ENCODE data around the gene TMEM235.

DNA sequence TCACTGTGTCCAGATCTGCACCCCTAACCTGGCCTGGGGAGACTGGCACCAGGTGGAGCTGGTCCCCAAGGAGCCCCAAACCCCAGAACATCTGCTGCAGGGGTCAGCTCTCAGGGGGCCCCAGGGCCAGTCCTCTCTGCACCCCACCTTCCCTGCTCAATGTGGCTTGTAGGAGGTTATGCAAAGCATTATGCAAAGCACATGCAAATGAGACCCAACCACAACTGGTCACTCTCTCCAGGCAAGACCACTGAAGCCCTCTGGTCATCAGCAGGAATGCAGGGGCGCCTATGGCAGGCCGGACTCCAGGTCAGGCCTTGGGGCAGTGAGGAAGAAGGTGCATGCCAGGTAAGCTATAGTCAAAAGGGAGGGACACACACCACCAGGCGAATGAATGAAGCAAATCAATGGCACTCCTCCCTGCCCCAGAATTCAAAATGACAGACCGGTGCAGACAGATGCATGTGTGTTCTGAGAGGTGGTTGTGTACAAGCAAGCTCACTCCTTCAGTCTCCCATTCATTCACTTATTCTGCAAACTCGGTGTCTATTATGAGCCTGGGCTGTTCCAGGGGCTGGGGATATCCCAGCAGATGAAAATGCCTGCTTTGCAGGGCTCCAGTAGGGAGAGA, 48.0 kb downstream of the TMEM235 start:
- TF ChIP-seq EZH2 (IDR thresholded peaks at IDR 0.05; ENCODE audit: borderline replicate concordance, low read depth, low read length, severe bottlenecking) (no peak), POLR2A (IDR thresholded peaks at IDR 0.05; ENCODE audit: low read depth, low read length) (no peak), POLR2AphosphoS5 (IDR thresholded peaks at IDR 0.05; ENCODE audit: insufficient read depth, low read depth, low read length) (no peak), GATA2 (IDR thresholded peaks at IDR 0.05; ENCODE audit: insufficient read depth, insufficient read length, low read depth, low read length) (no peak)
- TF ChIP-seq, protein P1, sequence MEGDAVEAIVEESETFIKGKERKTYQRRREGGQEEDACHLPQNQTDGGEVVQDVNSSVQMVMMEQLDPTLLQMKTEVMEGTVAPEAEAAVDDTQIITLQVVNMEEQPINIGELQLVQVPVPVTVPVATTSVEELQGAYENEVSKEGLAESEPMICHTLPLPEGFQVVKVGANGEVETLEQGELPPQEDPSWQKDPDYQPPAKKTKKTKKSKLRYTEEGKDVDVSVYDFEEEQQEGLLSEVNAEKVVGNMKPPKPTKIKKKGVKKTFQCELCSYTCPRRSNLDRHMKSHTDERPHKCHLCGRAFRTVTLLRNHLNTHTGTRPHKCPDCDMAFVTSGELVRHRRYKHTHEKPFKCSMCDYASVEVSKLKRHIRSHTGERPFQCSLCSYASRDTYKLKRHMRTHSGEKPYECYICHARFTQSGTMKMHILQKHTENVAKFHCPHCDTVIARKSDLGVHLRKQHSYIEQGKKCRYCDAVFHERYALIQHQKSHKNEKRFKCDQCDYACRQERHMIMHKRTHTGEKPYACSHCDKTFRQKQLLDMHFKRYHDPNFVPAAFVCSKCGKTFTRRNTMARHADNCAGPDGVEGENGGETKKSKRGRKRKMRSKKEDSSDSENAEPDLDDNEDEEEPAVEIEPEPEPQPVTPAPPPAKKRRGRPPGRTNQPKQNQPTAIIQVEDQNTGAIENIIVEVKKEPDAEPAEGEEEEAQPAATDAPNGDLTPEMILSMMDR (IDR thresholded peaks at IDR 0.05; ENCODE audit: extremely low read depth in 1 of 2, insufficient read depth in 1 of 2, low read depth in 1 of 2, low read length in 2 of 2) = no peak
- TF ChIP-seq, protein P2, sequence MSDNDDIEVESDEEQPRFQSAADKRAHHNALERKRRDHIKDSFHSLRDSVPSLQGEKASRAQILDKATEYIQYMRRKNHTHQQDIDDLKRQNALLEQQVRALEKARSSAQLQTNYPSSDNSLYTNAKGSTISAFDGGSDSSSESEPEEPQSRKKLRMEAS (IDR thresholded peaks at IDR 0.05; ENCODE audit: insufficient read depth, insufficient read length) = no peak
